Measurements from ENCODE around the gene GDAP2.

- TF ChIP-seq CTCF (IDR thresholded peaks at IDR 0.05) (no peak), POLR2A (IDR thresholded peaks at IDR 0.05) (no peak)
Measured at GRCh38 chr1:117959364-117959763, 29.9 kb upstream of the GDAP2 start.

Data from stomach (tissue), 4 donors.